ENCODE data around the gene GAA. TPM values are rescaled to one million over a fixed set of nuclear protein-coding genes. Genes with fewer than 3 reads are reported as not detected.
"Not testable (repeated sequence)": the region's sequence is repeated elsewhere in the genome, so short reads cannot be mapped to it uniquely, and the experiment has no call there.

GAA gene
- total RNA-seq, 1 experiment from 2014 or later, result 36.1 TPM

GRCh38 chr17:80154166-80154565 lies 52.8 kb downstream of the GAA start:
- H3K27ac ChIP-seq (ENCODE audit: low read length), result no peak overlapping the region
- ChIA-PET POLR2A (no interaction called here), CTCF (no interaction called here)
- H3K27me3 ChIP-seq (ENCODE audit: control insufficient read depth, insufficient read depth, low read length), result no peaks in the 10 kb centered on the region
- TF ChIP-seq, protein P1, sequence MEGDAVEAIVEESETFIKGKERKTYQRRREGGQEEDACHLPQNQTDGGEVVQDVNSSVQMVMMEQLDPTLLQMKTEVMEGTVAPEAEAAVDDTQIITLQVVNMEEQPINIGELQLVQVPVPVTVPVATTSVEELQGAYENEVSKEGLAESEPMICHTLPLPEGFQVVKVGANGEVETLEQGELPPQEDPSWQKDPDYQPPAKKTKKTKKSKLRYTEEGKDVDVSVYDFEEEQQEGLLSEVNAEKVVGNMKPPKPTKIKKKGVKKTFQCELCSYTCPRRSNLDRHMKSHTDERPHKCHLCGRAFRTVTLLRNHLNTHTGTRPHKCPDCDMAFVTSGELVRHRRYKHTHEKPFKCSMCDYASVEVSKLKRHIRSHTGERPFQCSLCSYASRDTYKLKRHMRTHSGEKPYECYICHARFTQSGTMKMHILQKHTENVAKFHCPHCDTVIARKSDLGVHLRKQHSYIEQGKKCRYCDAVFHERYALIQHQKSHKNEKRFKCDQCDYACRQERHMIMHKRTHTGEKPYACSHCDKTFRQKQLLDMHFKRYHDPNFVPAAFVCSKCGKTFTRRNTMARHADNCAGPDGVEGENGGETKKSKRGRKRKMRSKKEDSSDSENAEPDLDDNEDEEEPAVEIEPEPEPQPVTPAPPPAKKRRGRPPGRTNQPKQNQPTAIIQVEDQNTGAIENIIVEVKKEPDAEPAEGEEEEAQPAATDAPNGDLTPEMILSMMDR (IDR thresholded peaks at IDR 0.05), result no peak
- TF ChIP-seq, protein P2, sequence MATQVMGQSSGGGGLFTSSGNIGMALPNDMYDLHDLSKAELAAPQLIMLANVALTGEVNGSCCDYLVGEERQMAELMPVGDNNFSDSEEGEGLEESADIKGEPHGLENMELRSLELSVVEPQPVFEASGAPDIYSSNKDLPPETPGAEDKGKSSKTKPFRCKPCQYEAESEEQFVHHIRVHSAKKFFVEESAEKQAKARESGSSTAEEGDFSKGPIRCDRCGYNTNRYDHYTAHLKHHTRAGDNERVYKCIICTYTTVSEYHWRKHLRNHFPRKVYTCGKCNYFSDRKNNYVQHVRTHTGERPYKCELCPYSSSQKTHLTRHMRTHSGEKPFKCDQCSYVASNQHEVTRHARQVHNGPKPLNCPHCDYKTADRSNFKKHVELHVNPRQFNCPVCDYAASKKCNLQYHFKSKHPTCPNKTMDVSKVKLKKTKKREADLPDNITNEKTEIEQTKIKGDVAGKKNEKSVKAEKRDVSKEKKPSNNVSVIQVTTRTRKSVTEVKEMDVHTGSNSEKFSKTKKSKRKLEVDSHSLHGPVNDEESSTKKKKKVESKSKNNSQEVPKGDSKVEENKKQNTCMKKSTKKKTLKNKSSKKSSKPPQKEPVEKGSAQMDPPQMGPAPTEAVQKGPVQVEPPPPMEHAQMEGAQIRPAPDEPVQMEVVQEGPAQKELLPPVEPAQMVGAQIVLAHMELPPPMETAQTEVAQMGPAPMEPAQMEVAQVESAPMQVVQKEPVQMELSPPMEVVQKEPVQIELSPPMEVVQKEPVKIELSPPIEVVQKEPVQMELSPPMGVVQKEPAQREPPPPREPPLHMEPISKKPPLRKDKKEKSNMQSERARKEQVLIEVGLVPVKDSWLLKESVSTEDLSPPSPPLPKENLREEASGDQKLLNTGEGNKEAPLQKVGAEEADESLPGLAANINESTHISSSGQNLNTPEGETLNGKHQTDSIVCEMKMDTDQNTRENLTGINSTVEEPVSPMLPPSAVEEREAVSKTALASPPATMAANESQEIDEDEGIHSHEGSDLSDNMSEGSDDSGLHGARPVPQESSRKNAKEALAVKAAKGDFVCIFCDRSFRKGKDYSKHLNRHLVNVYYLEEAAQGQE (IDR thresholded peaks at IDR 0.05; ENCODE audit: insufficient read depth in 1 of 2, low read depth in 2 of 2, low read length in 1 of 2), result no peak
- no peak for TF ChIP-seq POLR2AphosphoS5 (IDR thresholded peaks at IDR 0.05; ENCODE audit: low read depth, low read length)
- no peak for ATAC-seq
- H3K36me3 ChIP-seq (ENCODE audit: control insufficient read depth, insufficient read depth, low read length), result no peaks in the 10 kb centered on the region
- no peak overlapping the region for H3K4me3 ChIP-seq (ENCODE audit: low read depth in 2 of 2, low read length in 2 of 2)
- no peaks in the 10 kb centered on the region for H3K4me1 ChIP-seq (ENCODE audit: control insufficient read depth, insufficient read depth, low read length)
- in situ Hi-C loops (cut with HindIII; ENCODE audit: low pct_unique_long_range_greater_than_20kb, low sequenced_read_pairs), result no loop called here
- intact Hi-C loops (cut with micrococcal nuclease; ENCODE audit: unreplicated experiment), result no loop called here
- BruUV-seq (replicated peaks), result no TSS peak
- no peak for DNase-seq (ENCODE audit: low read depth, low spot score)
- peaks cover 8% of the 10 kb centered on the region; the same call in 1 of the 2 replicates for H3K9me3 ChIP-seq (ENCODE audit: control insufficient read depth, insufficient read depth, low read depth, low read length)

- H3K9me3 ChIP-seq (ENCODE audit: control insufficient read depth, insufficient read depth, low read depth, low read length); H3K36me3 ChIP-seq (ENCODE audit: control insufficient read depth, insufficient read depth, low read length); H3K4me1 ChIP-seq (ENCODE audit: control insufficient read depth, insufficient read depth, low read length); H3K27me3 ChIP-seq (ENCODE audit: control insufficient read depth, insufficient read depth, low read length); H3K4me3 ChIP-seq (ENCODE audit: low read depth in 2 of 2, low read length in 2 of 2); BruUV-seq (replicated peaks); CTCF ChIA-PET; POLR2A ChIA-PET; ATAC-seq; H3K27ac ChIP-seq (ENCODE audit: low read length); intact Hi-C loops (cut with micrococcal nuclease; ENCODE audit: unreplicated experiment); DNase-seq (ENCODE audit: low read depth, low spot score); in situ Hi-C loops (cut with HindIII; ENCODE audit: low pct_unique_long_range_greater_than_20kb, low sequenced_read_pairs): not testable (repeated sequence)
Observed at GRCh38 chr17:80155600-80155999, 54.2 kb downstream of the GAA start.

GRCh38 chr17:80158846-80159245 lies 57.5 kb downstream of the GAA start:
- Histone ChIP-seq H3K27ac (ENCODE audit: low read length) (no peak overlapping the region), H3K4me1 (ENCODE audit: control insufficient read depth, insufficient read depth, low read length) (no peaks in the 10 kb centered on the region), H3K36me3 (ENCODE audit: control insufficient read depth, insufficient read depth, low read length) (no peaks in the 10 kb centered on the region), H3K4me3 (ENCODE audit: low read depth in 2 of 2, low read length in 2 of 2) (no peak overlapping the region), H3K27me3 (ENCODE audit: control insufficient read depth, insufficient read depth, low read length) (no peaks in the 10 kb centered on the region), H3K9me3 (ENCODE audit: control insufficient read depth, insufficient read depth, low read depth, low read length) (peaks cover 8% of the 10 kb centered on the region; the same call in 1 of the 2 replicates)
- in situ Hi-C loops (cut with HindIII; ENCODE audit: low pct_unique_long_range_greater_than_20kb, low sequenced_read_pairs) (no loop called here), intact Hi-C loops (cut with micrococcal nuclease; ENCODE audit: unreplicated experiment) (no loop called here)
- CTCF ChIA-PET, result no interaction called here
- TF ChIP-seq, protein P1 (IDR thresholded peaks at IDR 0.05), result no peak
- TF ChIP-seq POLR2AphosphoS5 (IDR thresholded peaks at IDR 0.05; ENCODE audit: low read depth, low read length) (no peak), SIN3A (IDR thresholded peaks at IDR 0.05; ENCODE audit: borderline replicate concordance, insufficient read depth, low read depth, low read length) (no peak), TCF7L2 (IDR thresholded peaks at IDR 0.05; ENCODE audit: low read depth, low read length) (no peak)
- TF ChIP-seq, protein P2 (IDR thresholded peaks at IDR 0.05; ENCODE audit: insufficient read depth in 1 of 2, low read depth in 2 of 2, low read length in 1 of 2), result no peak
- BruUV-seq (replicated peaks), result no TSS peak
- DNase-seq (ENCODE audit: low read depth, low spot score) (no peak), ATAC-seq (no peak)
- POLR2A ChIA-PET, result no interaction called here

All from Panc1 (cell line).